Stimulated activated CD4-positive, alpha-beta T cell treated with anti-CD3 and anti-CD28 coated beads, Interleukin-12 subunit alpha, Interleukin-12 subunit beta, amount 100 ng/mL, for 48 hours (primary cell): ENCODE data around the gene RNF38.
A peak's percentile ranks its signal among the peaks of the same experiment; 100 is the strongest.
"Not testable (repeated sequence)": the region's sequence is repeated elsewhere in the genome, so short reads cannot be mapped to it uniquely, and the experiment has no call there.

Experiments
- DNase-seq, 3 donors: peaks; one replicate each; pipeline ENCODE4 v3.0.0-alpha.2; 2020; ENCODE audit warnings: low read depth in 2 of 3, low spot score in 1 of 3

Gene RNF38

GRCh38 chr9:36407122-36407723, 7.2 kb upstream of the RNF38 start:
- peak; percentile 15 to 66 (median 28) for DNase-seq

- DNase-seq = no peak
Measured at GRCh38 chr9:36402536-36402935, 2.5 kb upstream of the RNF38 start.

DNA sequence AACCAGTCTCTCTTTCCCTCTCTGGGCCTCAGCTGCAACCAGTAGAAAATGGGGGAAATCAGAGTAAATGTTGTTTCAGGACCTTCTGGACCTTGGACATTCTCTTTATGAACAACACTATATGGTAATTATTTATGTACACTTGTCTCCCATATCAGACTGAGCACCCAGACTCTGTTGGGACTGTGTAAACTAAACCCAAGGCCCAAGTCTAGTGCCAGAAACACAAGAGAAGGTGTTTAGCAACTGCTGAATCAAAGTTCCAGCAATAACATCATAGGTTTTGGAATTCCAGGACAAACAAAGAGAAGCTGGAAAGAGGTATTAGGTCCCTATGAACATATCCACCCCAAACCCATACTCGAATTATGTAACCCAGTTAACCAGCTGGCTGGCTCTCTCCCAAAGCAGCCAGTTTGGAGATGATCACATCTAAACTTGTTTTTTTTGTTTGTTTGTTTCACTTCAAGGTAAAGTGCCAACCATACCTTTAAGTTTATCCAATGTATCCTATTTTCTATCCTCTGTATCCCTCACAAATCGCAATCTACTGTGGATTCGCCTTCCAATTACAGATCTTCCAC, 1.9 kb upstream of the RNF38 start:
- DNase-seq = no peak

GRCh38 chr9:36401164-36401740, 1.2 kb upstream of the RNF38 start:
- peak in 1 of 3 donors; percentile 46 for DNase-seq

DNA sequence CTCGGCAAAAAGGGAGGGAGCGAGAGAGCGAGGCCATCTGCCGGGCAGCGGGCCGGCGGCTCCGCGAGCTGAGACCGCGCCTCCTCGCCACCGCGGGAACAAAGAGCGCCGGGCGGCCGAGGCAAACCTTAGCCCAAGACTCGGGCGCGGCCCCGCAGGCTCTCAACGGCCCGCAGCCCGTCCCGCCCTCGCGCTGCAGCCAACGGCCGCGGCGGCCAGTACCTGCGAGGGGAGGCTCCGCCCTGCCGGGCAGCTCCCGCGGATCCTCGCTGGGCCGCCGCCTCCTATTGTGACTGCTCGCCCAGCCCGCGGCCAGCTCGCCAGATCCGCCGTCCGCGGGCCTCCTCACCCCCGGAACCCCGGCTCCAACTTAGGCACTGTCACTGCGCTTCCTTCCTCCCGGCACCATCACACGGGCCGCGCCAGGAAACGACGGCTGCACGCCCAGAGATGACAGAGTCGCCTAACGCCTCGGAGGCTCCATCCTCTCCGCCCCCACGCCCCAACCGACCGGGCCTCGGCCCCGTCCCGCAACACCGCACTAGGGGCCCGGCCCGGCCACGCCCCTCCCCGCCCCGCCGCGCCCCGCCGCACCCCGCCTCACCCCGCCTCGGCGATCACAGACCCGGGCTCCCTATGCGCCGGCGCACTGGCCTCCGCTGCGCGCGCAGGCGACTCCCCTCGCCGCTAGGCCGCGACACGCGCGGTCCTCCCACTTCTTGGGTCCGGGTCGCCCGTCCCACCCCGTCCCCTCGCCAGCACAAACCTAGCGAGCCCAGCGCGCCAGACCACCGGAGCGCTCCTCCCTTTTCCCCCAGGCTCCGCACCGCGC, 479 bp upstream of the RNF38 start:
- DNase-seq = peak; percentile 79 to 91 (median 83)

DNA sequence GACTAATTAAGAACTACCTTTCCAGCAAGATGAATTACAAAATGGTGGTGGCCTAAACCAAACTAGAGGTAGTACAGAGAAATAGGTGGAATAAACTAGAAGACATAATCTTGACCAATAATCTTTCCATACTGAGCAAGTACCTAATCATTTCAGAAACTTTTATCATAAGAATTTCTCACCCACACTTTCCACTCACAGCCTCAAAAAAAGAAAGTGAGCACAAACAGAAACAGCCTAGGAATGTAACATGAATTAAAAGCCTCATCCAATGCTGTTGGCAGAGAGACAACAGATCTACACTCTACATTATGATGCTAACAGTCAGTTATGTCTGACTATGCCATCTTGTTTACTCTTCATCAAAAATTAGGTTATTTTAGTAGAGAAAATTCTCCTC, 1.3 kb downstream of the RNF38 start:
- no peak for DNase-seq

GRCh38 chr9:36396985-36397384, 3.1 kb downstream of the RNF38 start:
- no peak for DNase-seq

DNA sequence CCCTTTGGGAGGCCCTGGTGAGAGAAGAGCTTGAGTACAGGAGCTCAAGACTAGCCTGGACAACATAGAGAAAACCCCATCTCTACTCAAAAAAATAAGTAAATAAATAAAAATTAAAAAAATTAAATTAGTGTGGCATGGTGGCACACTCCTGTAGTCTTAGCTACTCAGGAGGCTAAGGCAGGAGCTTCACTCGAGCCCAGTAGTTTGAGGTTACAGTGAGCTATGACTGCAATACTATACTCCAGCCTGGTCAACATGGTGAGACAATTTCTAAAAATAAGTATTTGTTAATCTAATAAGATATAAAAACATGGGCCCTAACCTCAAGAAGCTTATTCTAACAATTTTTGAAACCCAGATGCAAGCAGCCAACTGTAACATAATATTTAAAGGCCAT, 7.6 kb downstream of the RNF38 start:
- DNase-seq = no peak

GRCh38 chr9:36389590-36389989, 10.5 kb downstream of the RNF38 start:
- DNase-seq = no peak

GRCh38 chr9:36386396-36386965, 13.6 kb downstream of the RNF38 start:
- not testable (repeated sequence) for DNase-seq

DNA sequence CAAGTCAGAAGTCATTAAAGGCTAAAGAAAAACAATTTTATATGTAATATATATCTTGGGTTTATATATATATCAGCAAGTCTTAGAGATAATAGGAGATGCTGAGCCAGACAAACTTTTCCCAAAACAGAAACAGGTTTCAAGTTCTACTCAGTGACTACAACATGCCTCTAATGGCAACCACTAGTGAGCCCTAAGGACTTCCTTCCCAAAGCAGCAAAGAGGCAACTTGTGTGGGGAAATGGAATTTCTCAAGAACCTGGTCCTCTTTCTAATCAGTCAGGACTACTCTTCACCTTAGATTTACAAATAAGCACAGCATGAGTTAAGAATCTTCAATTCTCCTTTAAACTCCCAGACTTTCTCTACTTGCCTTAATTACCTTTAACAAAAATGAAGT, 17.6 kb downstream of the RNF38 start:
- no peak for DNase-seq

DNA sequence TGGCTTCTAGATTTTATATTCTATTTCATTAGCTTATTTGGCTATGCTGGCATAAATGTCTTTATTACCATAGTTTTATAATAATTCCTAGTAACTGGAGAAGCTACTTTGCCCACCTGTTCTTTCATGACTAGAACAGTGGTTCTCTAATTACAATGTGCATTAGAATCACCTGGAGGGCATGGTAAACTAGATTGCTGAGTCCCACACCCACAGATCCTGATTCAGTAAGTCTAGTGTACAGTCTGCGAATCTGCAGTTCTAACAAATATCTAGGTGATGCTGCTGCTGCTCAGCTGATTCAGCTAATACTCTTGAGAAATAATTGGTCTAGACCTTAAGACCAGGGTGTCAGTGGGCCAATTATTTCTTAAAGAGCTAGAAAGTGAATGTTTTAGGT, 35.5 kb downstream of the RNF38 start:
- DNase-seq = no peak

GRCh38 chr9:36363448-36363847, 36.6 kb downstream of the RNF38 start:
- DNase-seq = no peak

- no peak for DNase-seq
Measured at GRCh38 chr9:36358486-36358885, 41.6 kb downstream of the RNF38 start.

DNA sequence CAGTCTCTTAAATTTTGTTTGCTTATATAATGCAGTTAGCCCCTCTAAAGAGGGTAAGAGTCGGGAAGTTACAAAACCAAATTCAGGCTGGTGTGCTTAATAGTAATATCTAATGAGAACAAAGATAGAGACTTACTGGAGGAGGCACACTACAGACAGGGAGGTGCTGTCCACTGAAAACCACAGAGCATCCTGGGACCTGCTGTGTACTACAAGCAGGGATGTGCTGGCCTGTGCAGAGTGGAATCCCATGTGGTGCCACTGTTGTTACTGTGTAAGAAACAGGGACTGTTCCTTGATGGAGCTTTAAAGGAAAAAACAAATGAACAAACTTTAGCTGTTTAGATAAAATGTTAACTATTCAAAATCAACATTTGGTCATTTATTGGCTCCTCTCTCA, 42.4 kb downstream of the RNF38 start:
- no peak for DNase-seq

- DNase-seq = no peak
Measured at GRCh38 chr9:36346569-36346968, 53.5 kb downstream of the RNF38 start.

DNA sequence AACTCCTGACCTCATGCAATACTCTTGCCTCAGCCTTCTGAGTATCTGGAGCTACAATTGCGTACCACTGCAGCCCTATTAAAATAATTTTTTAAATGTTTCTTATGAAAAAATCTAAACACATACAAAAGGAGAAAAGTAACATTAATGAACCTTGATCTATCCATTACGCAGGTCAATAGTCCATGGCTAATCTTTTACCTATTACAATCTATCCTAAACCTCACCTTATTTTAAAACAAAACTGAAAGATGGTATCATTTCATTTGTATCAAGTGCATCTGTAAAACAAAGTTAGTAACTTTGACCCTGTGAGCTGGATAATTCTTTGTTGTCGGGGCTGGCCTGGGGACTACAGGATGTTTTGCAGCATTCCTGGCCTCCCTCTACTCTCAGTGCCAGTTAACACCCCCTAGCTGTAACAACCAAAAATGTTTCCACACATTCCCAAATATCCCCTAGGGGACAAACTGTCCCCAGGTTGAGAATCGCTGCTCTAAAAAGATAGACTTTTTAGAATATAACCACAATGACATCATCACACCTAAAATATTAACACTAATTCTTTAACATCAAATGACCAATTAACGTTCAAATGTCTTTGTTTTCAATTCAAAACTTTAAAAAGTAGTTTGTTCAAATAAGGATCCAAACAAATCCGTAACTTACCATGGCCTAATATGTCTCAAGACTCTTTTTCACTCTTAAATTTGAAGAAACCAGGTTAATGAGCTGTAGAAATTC, 54.8 kb downstream of the RNF38 start:
- DNase-seq = no peak

DNA sequence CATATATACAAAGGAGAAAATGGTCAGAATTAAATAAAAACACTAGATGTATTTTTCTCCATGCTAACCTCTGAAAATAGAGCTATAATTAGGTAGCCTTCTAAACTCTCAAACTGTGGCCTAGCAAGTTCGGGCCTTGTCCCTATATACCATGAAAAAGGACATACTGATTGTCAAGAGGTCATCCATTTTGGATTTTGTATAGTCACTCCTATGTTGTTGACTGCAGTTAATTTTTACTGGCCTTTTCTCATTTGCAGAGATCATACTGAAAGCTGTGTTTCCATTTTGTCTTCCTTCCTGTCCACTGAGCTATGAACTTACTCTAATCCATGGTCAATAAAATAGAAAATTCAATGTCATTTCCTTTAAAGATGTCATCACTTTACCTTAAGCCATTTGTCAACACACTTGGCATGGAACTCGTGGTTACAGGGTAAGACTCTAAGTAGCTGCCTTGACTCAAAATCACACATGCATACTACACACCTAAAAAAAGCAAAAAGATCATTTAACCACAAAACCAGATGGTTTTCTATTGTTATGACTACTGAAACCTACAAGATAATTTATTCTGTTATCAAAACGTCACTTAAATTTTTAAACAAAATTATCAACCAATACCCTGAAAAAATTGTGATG, 58.0 kb downstream of the RNF38 start:
- DNase-seq = no peak

- no peak for DNase-seq
Measured at GRCh38 chr9:36337865-36338264, 62.2 kb downstream of the RNF38 start.

- DNase-seq = no peak
Measured at GRCh38 chr9:36337002-36337401, 63.1 kb downstream of the RNF38 start.
